ENCODE data around the gene WDR75.

Gene WDR75

GRCh38 chr2:189524746-189525145 lies 83.5 kb downstream of the WDR75 start:
- Mint-ChIP-seq H3K27ac (no peak overlapping the region), H3K4me1 (no peaks in the 10 kb centered on the region), H3K36me3 (no peaks in the 10 kb centered on the region), H3K9me3 (no peaks in the 10 kb centered on the region), H3K4me3 (no peak overlapping the region)
- no peak for ATAC-seq
- DNase-seq (ENCODE audit: low spot score in 2 of 2) = no peak
